Measurements from ENCODE around the gene ARL15.
"Not testable (repeated sequence)": the region's sequence is repeated elsewhere in the genome, so short reads cannot be mapped to it uniquely, and the experiment has no call there.

ARL15 gene

GRCh38 chr5:53982319-53982718, 328.1 kb downstream of the ARL15 start:
- ATAC-seq, H3K27ac Mint-ChIP-seq, H3K4me1 Mint-ChIP-seq, DNase-seq, H3K4me3 Mint-ChIP-seq, H3K27me3 Mint-ChIP-seq: not testable (repeated sequence)
- Mint-ChIP-seq H3K36me3 (ENCODE audit: low read depth) (peaks cover 24% of the 10 kb centered on the region), H3K9me3 (peaks cover 21% of the 10 kb centered on the region)

DNA sequence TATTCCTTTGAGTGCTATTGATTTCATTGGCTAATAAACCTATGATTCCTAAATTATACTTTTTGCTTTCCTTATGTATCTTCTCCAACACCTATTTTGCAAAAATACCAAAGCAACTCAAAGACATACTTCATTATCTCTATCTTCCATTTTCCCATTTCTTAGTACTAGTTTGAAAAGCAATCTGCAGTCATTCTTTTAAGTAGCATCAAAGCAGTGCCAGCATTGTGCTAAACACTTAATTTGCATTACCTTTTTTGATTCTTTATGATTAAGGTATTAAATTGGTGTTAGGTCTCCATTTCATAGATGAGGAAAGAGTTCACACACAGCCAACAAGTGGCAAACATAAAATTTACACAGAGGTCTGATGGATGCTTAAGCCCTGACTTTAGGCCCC, 330.3 kb downstream of the ARL15 start:
- H3K4me3 Mint-ChIP-seq: no peak overlapping the region
- H3K27ac Mint-ChIP-seq: no peak overlapping the region
- H3K27me3 Mint-ChIP-seq: no peaks in the 10 kb centered on the region
- DNase-seq (no peak), ATAC-seq (no peak)
- peaks cover 24% of the 10 kb centered on the region for H3K36me3 Mint-ChIP-seq (ENCODE audit: low read depth)
- peaks cover 21% of the 10 kb centered on the region for H3K9me3 Mint-ChIP-seq
- no peaks in the 10 kb centered on the region for H3K4me1 Mint-ChIP-seq

- Mint-ChIP-seq H3K27me3 (no peaks in the 10 kb centered on the region), H3K36me3 (ENCODE audit: low read depth) (peaks cover 5% of the 10 kb centered on the region)
- ATAC-seq: no peak
Measured at GRCh38 chr5:53974021-53974420, 336.4 kb downstream of the ARL15 start.

DNA sequence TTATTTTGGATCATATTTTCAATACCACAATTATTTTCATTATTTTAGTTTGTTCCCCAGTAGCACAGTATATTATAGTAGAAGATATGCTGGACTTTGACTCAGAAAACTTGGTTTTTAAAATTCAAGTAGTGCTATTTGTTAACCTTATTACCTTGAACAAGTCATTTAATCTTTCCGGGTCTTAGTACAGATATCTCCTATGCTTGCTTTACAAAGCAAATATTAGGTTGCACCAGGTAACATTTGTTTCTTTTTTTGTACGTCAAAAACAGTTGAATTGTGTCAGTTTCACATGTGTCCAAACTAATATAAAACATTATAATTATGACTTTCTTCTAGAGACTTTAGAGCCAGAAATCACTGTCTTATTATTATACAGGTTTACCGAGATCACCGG, 338.1 kb downstream of the ARL15 start:
- Mint-ChIP-seq H3K9me3 (no peaks in the 10 kb centered on the region), H3K27me3 (no peaks in the 10 kb centered on the region), H3K4me3 (no peak overlapping the region), H3K27ac (no peak overlapping the region), H3K4me1 (no peaks in the 10 kb centered on the region), H3K36me3 (ENCODE audit: low read depth) (peaks cover 7% of the 10 kb centered on the region)
- ATAC-seq: no peak
- DNase-seq: no peak

More at GRCh38 chr5:53974021-53974420, 336.4 kb downstream of the ARL15 start:
- Mint-ChIP-seq H3K4me3 (no peak overlapping the region), H3K27ac (no peak overlapping the region), H3K4me1 (no peaks in the 10 kb centered on the region), H3K9me3 (no peaks in the 10 kb centered on the region)
- no peak for DNase-seq

DNA sequence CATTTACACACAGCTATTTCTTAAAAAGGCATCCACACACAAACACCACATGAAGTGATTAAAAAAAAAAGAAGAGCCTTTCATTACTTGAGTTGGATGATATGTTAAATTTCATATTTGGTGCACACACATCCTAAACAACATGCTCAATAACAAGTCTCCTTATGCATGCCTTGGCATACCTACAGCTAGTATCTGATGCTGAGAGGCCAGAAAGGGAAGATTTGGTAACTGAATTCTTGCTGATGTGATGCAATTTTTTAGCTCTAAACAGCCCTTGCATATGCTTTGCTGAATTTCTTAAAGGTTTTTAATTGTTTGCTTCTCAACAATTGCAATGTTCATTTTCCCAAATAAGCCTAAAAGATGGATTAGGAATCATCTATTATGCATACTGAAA, 338.8 kb downstream of the ARL15 start:
- no peak for ATAC-seq
- DNase-seq: no peak
- Mint-ChIP-seq H3K27me3 (no peaks in the 10 kb centered on the region), H3K4me3 (no peak overlapping the region), H3K27ac (no peak overlapping the region), H3K36me3 (ENCODE audit: low read depth) (peaks cover 7% of the 10 kb centered on the region), H3K9me3 (no peaks in the 10 kb centered on the region), H3K4me1 (no peaks in the 10 kb centered on the region)

DNA sequence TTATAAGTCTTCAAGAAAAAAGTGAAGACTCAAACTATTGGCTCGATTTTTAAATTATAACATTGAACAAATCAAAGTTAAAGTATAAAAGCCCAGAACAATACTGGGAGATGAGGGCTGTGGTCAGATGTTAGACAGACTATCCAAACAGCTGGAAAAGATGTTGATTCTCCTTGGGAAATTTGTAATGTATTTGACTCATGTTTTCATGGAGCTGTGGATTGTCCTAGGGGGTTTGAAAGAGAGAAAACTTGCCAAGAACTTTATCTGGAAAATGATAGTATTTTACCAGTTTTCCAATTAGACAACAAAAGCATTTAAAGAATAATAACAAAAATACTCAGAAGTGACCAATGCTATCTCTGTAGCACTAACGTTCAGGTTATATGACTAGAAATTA, 339.2 kb downstream of the ARL15 start:
- H3K36me3 Mint-ChIP-seq (ENCODE audit: low read depth): peaks cover 10% of the 10 kb centered on the region

DNA sequence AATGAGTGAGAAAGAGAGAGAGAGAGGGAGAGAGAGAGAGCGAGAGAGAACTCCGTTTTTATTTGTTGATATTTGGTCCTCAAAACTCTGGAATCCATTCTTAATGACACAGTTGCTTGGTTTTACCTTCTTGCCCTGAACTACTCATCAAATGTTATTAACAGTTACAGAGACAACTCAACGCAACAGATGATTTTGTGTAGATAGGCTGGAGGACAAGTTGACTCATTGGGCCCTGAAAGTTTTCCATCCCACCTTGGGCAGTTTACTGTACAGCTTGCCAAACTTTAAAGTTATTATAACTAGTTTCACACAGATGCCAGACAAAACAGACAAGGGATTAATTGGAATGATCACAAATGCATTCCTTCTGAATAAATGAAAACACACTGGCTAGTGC, 339.9 kb downstream of the ARL15 start:
- Mint-ChIP-seq H3K4me1 (no peaks in the 10 kb centered on the region), H3K27me3 (no peaks in the 10 kb centered on the region), H3K4me3 (no peak overlapping the region), H3K36me3 (ENCODE audit: low read depth) (peaks cover 10% of the 10 kb centered on the region), H3K27ac (no peak overlapping the region), H3K9me3 (peaks cover 3% of the 10 kb centered on the region)
- no peak for ATAC-seq
- DNase-seq: no peak

More for the DNA sequence above, 339.2 kb downstream of the ARL15 start:
- no peak for DNase-seq
- H3K9me3 Mint-ChIP-seq: no peaks in the 10 kb centered on the region
- no peak overlapping the region for H3K4me3 Mint-ChIP-seq
- ATAC-seq: no peak
- H3K27me3 Mint-ChIP-seq: no peaks in the 10 kb centered on the region
- H3K4me1 Mint-ChIP-seq: no peaks in the 10 kb centered on the region
- no peak overlapping the region for H3K27ac Mint-ChIP-seq

GRCh38 chr5:53969176-53969730, 341.1 kb downstream of the ARL15 start:
- Mint-ChIP-seq H3K9me3 (peaks cover 4% of the 10 kb centered on the region), H3K4me1 (no peaks in the 10 kb centered on the region), H3K4me3 (no peak overlapping the region), H3K36me3 (ENCODE audit: low read depth) (peaks cover 10% of the 10 kb centered on the region), H3K27me3 (no peaks in the 10 kb centered on the region), H3K27ac (no peak overlapping the region)
- DNase-seq: no peak
- ATAC-seq: no peak

- Mint-ChIP-seq H3K27me3 (no peaks in the 10 kb centered on the region), H3K4me1 (no peaks in the 10 kb centered on the region), H3K4me3 (no peak overlapping the region), H3K27ac (no peak overlapping the region), H3K36me3 (ENCODE audit: low read depth) (peaks cover 10% of the 10 kb centered on the region), H3K9me3 (peaks cover 4% of the 10 kb centered on the region)
- DNase-seq: no peak
- ATAC-seq: no peak
Measured at GRCh38 chr5:53965459-53965858, 344.9 kb downstream of the ARL15 start.

GRCh38 chr5:53963958-53964357, 346.4 kb downstream of the ARL15 start:
- Mint-ChIP-seq H3K27me3 (no peaks in the 10 kb centered on the region), H3K27ac (no peak overlapping the region), H3K36me3 (ENCODE audit: low read depth) (peaks cover 9% of the 10 kb centered on the region), H3K4me1 (no peaks in the 10 kb centered on the region), H3K4me3 (no peak overlapping the region), H3K9me3 (peaks cover 4% of the 10 kb centered on the region)
- DNase-seq: no peak
- ATAC-seq: no peak

GRCh38 chr5:53962306-53962705, 348.1 kb downstream of the ARL15 start:
- DNase-seq: no peak
- Mint-ChIP-seq H3K36me3 (ENCODE audit: low read depth) (peaks cover 7% of the 10 kb centered on the region), H3K27me3 (no peaks in the 10 kb centered on the region), H3K4me1 (no peaks in the 10 kb centered on the region), H3K9me3 (peaks cover 10% of the 10 kb centered on the region), H3K4me3 (no peak overlapping the region), H3K27ac (no peak overlapping the region)
- no peak for ATAC-seq

- Mint-ChIP-seq H3K9me3 (peaks cover 23% of the 10 kb centered on the region), H3K4me1 (no peaks in the 10 kb centered on the region)
Measured at GRCh38 chr5:53956632-53957031, 353.7 kb downstream of the ARL15 start.

DNA sequence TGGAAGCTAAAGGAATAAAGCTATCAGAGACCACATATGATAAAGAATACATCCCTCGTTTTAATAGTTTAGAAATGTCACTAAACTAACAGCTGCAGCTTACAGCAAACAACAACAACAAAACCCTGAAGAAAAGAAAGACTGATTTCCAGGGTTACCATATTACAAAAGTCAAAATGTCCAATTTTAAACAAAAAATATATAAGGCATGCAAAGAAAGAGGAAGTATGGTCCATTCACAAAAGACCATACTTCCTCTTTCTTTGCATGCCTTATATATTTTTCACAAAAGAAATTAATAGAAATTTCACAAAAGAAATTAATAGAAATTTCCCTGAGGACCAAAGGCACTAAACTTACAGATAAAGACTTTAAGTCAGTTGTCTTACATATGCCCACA, 354.2 kb downstream of the ARL15 start:
- H3K27me3 Mint-ChIP-seq: no peaks in the 10 kb centered on the region
- H3K4me3 Mint-ChIP-seq: no peak overlapping the region
- H3K36me3 Mint-ChIP-seq (ENCODE audit: low read depth): peaks cover 13% of the 10 kb centered on the region
- H3K4me1 Mint-ChIP-seq: no peaks in the 10 kb centered on the region
- no peak for ATAC-seq
- no peak for DNase-seq
- H3K9me3 Mint-ChIP-seq: peaks cover 23% of the 10 kb centered on the region
- no peak overlapping the region for H3K27ac Mint-ChIP-seq

More at GRCh38 chr5:53956632-53957031, 353.7 kb downstream of the ARL15 start:
- Mint-ChIP-seq H3K4me3 (no peak overlapping the region), H3K27ac (no peak overlapping the region), H3K36me3 (ENCODE audit: low read depth) (peaks cover 13% of the 10 kb centered on the region), H3K27me3 (no peaks in the 10 kb centered on the region)
- no peak for DNase-seq
- no peak for ATAC-seq

DNA sequence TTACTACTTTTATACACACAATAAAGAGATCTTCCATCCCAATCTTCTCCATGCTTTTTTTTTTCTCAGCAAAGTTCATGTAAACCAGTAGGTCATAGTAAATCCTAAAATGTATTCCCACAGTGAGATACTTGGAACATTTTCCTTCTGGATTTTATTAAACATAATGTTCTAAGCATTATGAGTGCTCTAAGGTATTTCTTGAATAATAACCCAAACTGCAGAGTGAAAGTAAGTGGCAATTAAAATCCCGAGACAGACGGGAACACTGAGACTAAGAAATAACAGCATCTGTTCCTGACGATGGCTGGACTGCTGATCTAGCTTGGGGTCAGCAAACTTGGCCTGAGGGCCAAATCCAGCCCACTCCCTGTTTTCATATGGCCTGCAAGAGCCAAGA, 359.8 kb downstream of the ARL15 start:
- Mint-ChIP-seq H3K4me1 (no peaks in the 10 kb centered on the region), H3K36me3 (ENCODE audit: low read depth) (no peaks in the 10 kb centered on the region), H3K4me3 (no peak overlapping the region), H3K9me3 (peaks cover 2% of the 10 kb centered on the region), H3K27me3 (no peaks in the 10 kb centered on the region), H3K27ac (no peak overlapping the region)
- DNase-seq (no peak), ATAC-seq (no peak)

DNA sequence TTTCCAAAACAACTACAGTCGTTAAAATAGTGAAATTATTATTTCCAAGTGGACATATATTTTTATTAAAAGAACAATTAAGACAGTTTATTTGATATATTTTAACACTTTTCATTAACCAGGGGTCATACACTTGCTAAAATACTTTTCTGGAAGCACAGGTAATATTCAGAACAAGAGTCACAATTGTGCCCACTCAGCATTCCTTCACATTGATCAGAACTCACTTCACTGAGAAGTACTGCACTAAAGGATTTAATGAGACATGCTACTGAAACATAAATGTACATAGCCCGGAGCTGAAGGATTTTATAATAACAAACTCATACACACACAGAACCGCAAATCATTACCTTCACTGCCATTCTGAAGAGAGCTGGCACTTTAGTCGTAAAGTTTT, 361.8 kb downstream of the ARL15 start:
- ATAC-seq (no peak), DNase-seq (no peak)
- Mint-ChIP-seq H3K9me3 (peaks cover under 1% of the 10 kb centered on the region), H3K4me3 (no peak overlapping the region), H3K4me1 (no peaks in the 10 kb centered on the region), H3K36me3 (ENCODE audit: low read depth) (peaks cover 6% of the 10 kb centered on the region), H3K27me3 (no peaks in the 10 kb centered on the region), H3K27ac (no peak overlapping the region)
